GM12864 (cell line): ENCODE results near the gene ARHGAP33.

Experiments
- DNase-seq: peaks from one replicate; pipeline ENCODE4 v3.0.0-alpha.2; 2011; ENCODE audit warnings: low read depth
- H3K4me3 ChIP-seq: 2 replicates; pipeline ENCODE4 v1.5.1; 2011; ENCODE audit warnings: mild to moderate bottlenecking, low read depth, low read length, control low read depth
- TF ChIP-seq, protein P1 (sequence below): IDR thresholded peaks from 2 replicates; pipeline ENCODE4 v1.5.1; 2011; ENCODE audit warnings: low read depth, mild to moderate bottlenecking, moderate library complexity, low read length, control low read depth, inconsistent platforms; ENCODE audit errors: missing control alignments

Gene ARHGAP33

DNA sequence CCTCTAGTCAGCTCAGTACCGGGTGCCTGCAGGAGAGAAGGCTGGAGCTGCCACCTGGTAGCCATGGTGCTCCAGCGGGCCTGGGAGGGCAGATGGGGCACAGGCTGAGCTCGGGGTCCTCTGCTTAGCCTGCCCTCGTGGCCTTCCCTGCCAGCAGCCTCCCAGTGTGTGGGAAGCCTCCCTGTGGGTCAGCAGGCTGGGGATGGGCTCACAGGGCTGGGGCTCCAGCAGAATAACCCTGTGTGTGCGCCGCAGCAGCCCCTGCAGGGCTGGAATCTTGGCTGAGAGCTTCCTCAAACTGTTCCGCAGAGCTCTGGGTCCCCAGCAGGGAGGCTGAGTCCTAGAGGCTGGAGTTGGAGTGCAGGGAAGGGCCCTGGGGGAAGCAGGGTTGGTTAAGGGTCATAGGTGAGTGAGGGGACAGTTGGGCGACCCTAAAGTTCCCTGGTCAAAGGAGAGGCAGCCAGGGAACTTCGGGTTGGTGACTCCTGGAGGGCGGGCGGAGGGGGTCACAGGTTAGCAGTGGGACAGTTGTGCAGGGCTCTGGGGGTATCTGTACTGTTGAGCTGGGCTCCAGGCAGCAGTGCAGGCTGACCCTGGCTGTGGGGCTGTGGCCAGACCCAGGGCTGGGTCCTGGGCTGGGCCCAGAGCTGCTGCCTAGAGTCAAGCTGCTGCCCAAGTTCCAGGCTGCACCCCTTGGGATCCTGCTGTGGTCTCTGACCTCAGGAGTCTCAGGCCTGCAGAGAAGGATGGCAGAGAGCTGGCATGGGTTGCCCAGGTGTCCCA is 14.0 kb downstream of the ARHGAP33 start:
- H3K4me3 ChIP-seq, result no peak overlapping the region
- TF ChIP-seq, protein P1, sequence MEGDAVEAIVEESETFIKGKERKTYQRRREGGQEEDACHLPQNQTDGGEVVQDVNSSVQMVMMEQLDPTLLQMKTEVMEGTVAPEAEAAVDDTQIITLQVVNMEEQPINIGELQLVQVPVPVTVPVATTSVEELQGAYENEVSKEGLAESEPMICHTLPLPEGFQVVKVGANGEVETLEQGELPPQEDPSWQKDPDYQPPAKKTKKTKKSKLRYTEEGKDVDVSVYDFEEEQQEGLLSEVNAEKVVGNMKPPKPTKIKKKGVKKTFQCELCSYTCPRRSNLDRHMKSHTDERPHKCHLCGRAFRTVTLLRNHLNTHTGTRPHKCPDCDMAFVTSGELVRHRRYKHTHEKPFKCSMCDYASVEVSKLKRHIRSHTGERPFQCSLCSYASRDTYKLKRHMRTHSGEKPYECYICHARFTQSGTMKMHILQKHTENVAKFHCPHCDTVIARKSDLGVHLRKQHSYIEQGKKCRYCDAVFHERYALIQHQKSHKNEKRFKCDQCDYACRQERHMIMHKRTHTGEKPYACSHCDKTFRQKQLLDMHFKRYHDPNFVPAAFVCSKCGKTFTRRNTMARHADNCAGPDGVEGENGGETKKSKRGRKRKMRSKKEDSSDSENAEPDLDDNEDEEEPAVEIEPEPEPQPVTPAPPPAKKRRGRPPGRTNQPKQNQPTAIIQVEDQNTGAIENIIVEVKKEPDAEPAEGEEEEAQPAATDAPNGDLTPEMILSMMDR, result no peak
- no peak for DNase-seq

GRCh38 chr19:35789978-35790944 is 14.9 kb downstream of the ARHGAP33 start:
- no peak overlapping the region for H3K4me3 ChIP-seq
- TF ChIP-seq, protein P1, result no peak
- no peak for DNase-seq

- DNase-seq, result no peak
- H3K4me3 ChIP-seq, result no peak overlapping the region
- TF ChIP-seq, protein P1, result peak; percentile 42
These were observed 15.8 kb downstream of the ARHGAP33 start for GRCh38 chr19:35790981-35791813.

DNA sequence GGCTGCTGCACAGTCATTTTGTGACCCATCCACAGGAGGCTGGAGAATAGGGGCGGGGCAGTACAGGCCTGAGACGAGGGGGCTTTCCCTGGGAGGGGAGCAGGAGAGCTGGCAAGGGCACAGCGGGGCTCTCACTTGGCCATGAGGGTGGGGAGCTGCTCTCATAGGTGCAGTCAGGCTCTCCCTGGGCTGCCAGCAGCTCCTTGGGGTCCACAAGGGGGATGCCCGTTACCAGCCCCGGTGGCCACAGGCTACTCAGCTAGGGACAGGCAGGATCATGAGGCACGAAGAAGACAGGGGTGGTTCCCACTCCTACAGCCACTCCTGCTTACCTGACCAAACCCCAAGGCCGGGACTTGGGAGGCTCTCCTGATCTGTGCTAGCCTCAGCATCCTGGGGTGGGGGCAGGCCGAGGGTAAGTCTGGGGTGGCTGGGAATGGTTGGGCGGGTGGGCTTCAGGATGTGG is 16.5 kb downstream of the ARHGAP33 start:
- DNase-seq, result no peak
- no peak overlapping the region for H3K4me3 ChIP-seq
- TF ChIP-seq, protein P1, result no peak

- no peak overlapping the region for H3K4me3 ChIP-seq
- TF ChIP-seq, protein P1, result no peak
- no peak for DNase-seq
These were observed 16.9 kb downstream of the ARHGAP33 start for GRCh38 chr19:35792312-35792711.

DNA sequence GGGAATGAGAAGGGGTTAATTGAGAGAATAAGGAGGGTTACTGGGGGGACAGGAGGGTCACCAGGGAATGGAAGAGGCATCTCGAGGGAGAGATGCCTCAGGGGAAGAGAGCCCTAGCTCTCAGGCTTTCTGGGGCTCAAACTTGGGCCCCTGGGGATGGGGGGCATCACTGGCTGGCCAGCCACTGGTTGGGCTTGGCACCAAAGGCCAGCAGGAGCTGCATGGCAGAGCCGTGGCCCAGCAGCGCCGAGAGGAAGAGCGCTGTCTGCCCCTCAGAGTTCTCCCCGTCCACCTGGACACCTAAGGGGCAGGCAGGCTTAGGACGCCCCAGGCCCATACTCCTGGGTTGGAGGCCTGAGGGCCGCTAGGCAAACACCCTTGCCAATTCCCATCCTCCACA is 17.5 kb downstream of the ARHGAP33 start:
- DNase-seq, result no peak
- no peak overlapping the region for H3K4me3 ChIP-seq
- TF ChIP-seq, protein P1, result no peak
